22Rv1 (cell line): ENCODE results near the gene SRCAP.

Source experiments
- ZFX ChIP-seq: fragments of 450-650 bp; IDR thresholded peaks from 2 replicates; pipeline ENCODE4 v1.6.1; 2017; ENCODE audit warnings: antibody characterized with exemption, borderline replicate concordance
- TF ChIP-seq, protein P1 (sequence below): fragments of 450-650 bp; IDR thresholded peaks from 2 replicates; pipeline ENCODE4 v1.5.1; 2017; ENCODE audit warnings: mild to moderate bottlenecking

GRCh38 chr16:30783280-30784109 lies 84.5 kb downstream of the SRCAP start:
- TF ChIP-seq, protein P1, sequence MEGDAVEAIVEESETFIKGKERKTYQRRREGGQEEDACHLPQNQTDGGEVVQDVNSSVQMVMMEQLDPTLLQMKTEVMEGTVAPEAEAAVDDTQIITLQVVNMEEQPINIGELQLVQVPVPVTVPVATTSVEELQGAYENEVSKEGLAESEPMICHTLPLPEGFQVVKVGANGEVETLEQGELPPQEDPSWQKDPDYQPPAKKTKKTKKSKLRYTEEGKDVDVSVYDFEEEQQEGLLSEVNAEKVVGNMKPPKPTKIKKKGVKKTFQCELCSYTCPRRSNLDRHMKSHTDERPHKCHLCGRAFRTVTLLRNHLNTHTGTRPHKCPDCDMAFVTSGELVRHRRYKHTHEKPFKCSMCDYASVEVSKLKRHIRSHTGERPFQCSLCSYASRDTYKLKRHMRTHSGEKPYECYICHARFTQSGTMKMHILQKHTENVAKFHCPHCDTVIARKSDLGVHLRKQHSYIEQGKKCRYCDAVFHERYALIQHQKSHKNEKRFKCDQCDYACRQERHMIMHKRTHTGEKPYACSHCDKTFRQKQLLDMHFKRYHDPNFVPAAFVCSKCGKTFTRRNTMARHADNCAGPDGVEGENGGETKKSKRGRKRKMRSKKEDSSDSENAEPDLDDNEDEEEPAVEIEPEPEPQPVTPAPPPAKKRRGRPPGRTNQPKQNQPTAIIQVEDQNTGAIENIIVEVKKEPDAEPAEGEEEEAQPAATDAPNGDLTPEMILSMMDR, result no peak
- no peak for TF ChIP-seq ZFX
